HepG2 (cell line): ENCODE measurements around the gene SORBS2. TPM values are rescaled to one million over a fixed set of nuclear protein-coding genes. Genes with fewer than 3 reads are reported as not detected.
A peak's percentile ranks its signal among the peaks of the same experiment; 100 is the strongest.

Source experiments
- ETV5 ChIP-seq: IDR thresholded peaks from 2 replicates; pipeline ENCODE4 v1.6.1; 2018; ENCODE audit warnings: missing biosample characterization, missing genetic modification reagents, inconsistent platforms, borderline replicate concordance
- FOXM1 ChIP-seq: sonication (generic); formaldehyde crosslinking; IDR thresholded peaks from 2 replicates; pipeline ENCODE4 v1.5.0; 2020; ENCODE audit warnings: missing genetic modification reagents
- KDM2A ChIP-seq: sonication (generic); formaldehyde crosslinking; IDR thresholded peaks from 2 replicates; pipeline ENCODE4 v1.4.0; 2020; ENCODE audit warnings: low read depth, missing genetic modification reagents, borderline replicate concordance
- MAF1 ChIP-seq: sonication (generic); formaldehyde crosslinking; IDR thresholded peaks from 2 replicates; pipeline ENCODE4 v1.5.0; 2020; ENCODE audit warnings: missing genetic modification reagents, borderline replicate concordance
- MED13 ChIP-seq: sonication (generic); formaldehyde crosslinking; IDR thresholded peaks from 2 replicates; pipeline ENCODE4 v1.5.0; 2020; ENCODE audit warnings: missing genetic modification reagents
- NFYC ChIP-seq: IDR thresholded peaks from 2 replicates; pipeline ENCODE4 v1.6.1; 2016; ENCODE audit warnings: missing genetic modification reagents, missing compliant biosample characterization
- RFX3 ChIP-seq: IDR thresholded peaks from 2 replicates; pipeline ENCODE4 v1.6.1; 2016; ENCODE audit warnings: missing biosample characterization, missing genetic modification reagents
- TRAFD1 ChIP-seq: sonication (generic); formaldehyde crosslinking; IDR thresholded peaks from 2 replicates; pipeline ENCODE4 v1.5.1; 2020; ENCODE audit warnings: missing genetic modification reagents, mild to moderate bottlenecking, borderline replicate concordance
- ZBTB43 ChIP-seq: sonication (generic); formaldehyde crosslinking; conservative IDR thresholded peaks from 2 replicates; pipeline ENCODE4 v1.4.0; 2020; ENCODE audit warnings: missing genetic modification reagents
- ZNF441 ChIP-seq: sonication (generic); formaldehyde crosslinking; IDR thresholded peaks from 2 replicates; pipeline ENCODE4 v1.7.0; 2021; ENCODE audit warnings: missing genetic modification reagents, borderline replicate concordance
- ZNF674 ChIP-seq: sonication (generic); formaldehyde crosslinking; IDR thresholded peaks from 2 replicates; pipeline ENCODE4 v1.5.0; 2020; ENCODE audit warnings: low read depth, mild to moderate bottlenecking, missing genetic modification reagents
- ZNF782 ChIP-seq: sonication (generic); formaldehyde crosslinking; IDR thresholded peaks from 2 replicates; pipeline ENCODE4 v1.4.0; 2020; ENCODE audit warnings: missing genetic modification reagents, mild to moderate bottlenecking, borderline replicate concordance
- ZSCAN21 ChIP-seq: sonication (generic); formaldehyde crosslinking; IDR thresholded peaks from 2 replicates; pipeline ENCODE4 v1.8.0; 2022; ENCODE audit warnings: mild to moderate bottlenecking, missing genetic modification reagents, moderate library complexity, borderline replicate concordance
- ZSCAN30 ChIP-seq: sonication (generic); formaldehyde crosslinking; IDR thresholded peaks from 2 replicates; pipeline ENCODE4 v1.5.0; 2020; ENCODE audit warnings: mild to moderate bottlenecking, missing genetic modification reagents
- polyA plus RNA-seq, 8 experiments: library from polyadenylated mRNA; depleted of rRNA in 3 of 8; stranded (reverse) in 7 of 8; unstranded in 1 of 8; fragments of >200 nt; fragmentation: Illumina TruSeq in 4 of 8; extraction: Trizol in 4 of 8; gene quantifications; 2 replicates each; pipeline versions ENCODE4 v1.2.1 to v1.2.3, GENCODE V29; 2011 to 2016; ENCODE audit warnings: low read depth in 4 of 8, missing spikeins in 1 of 8, mixed read lengths in 1 of 8; ENCODE audit not compliant: insufficient read depth in 1 of 8
- total RNA-seq, 5 experiments: library from RNA; depleted of rRNA; stranded (reverse); fragments of >200 nt; fragmentation: Illumina TruSeq; extraction: Trizol; gene quantifications; 2 replicates each; pipeline ENCODE4 v1.2.3, GENCODE V29; 2016; ENCODE audit warnings: low read depth in 1 of 5
- TF ChIP-seq, protein P1 (sequence below), 2 experiments: fragments of 450-650 bp in 1 of 2; sonication (generic) in 1 of 2; formaldehyde crosslinking in 1 of 2; IDR thresholded peaks; 2 replicates each; pipeline versions ENCODE4 v1.6.1 to v1.8.0; 2016 to 2022; ENCODE audit warnings: antibody characterized with exemption in 1 of 2, mild to moderate bottlenecking in 1 of 2, missing genetic modification reagents in 1 of 2
- TF ChIP-seq, protein P2 (sequence below): sonication (generic); formaldehyde crosslinking; IDR thresholded peaks from 2 replicates; pipeline ENCODE4 v1.4.0; 2020; ENCODE audit warnings: mild to moderate bottlenecking, missing genetic modification reagents

Gene SORBS2
- total and polyA plus RNA-seq, 2 of the 13 experiments (the other 11 are each of a cell fraction or from before 2014, with no cell fraction given): 25.0 to 80.5 TPM

DNA sequence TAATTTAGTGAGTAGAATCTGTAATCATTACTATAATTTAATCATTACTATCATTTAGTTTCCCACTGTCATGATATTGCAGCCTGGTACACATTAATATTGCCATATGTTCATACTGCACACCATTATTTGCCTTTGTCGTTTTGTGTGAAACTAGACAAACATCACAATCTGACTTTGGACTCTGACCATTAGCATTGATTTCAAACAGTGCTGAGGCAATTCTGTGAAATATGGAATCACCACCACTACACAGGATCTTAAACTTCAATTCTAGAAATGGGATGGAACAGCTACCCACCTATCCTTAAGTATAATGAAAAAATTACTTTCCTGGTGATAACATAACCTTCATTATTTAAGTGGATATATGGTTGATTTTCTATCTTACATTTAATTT, 98.3 kb downstream of the SORBS2 start (continued):
- TF ChIP-seq, protein P1, sequence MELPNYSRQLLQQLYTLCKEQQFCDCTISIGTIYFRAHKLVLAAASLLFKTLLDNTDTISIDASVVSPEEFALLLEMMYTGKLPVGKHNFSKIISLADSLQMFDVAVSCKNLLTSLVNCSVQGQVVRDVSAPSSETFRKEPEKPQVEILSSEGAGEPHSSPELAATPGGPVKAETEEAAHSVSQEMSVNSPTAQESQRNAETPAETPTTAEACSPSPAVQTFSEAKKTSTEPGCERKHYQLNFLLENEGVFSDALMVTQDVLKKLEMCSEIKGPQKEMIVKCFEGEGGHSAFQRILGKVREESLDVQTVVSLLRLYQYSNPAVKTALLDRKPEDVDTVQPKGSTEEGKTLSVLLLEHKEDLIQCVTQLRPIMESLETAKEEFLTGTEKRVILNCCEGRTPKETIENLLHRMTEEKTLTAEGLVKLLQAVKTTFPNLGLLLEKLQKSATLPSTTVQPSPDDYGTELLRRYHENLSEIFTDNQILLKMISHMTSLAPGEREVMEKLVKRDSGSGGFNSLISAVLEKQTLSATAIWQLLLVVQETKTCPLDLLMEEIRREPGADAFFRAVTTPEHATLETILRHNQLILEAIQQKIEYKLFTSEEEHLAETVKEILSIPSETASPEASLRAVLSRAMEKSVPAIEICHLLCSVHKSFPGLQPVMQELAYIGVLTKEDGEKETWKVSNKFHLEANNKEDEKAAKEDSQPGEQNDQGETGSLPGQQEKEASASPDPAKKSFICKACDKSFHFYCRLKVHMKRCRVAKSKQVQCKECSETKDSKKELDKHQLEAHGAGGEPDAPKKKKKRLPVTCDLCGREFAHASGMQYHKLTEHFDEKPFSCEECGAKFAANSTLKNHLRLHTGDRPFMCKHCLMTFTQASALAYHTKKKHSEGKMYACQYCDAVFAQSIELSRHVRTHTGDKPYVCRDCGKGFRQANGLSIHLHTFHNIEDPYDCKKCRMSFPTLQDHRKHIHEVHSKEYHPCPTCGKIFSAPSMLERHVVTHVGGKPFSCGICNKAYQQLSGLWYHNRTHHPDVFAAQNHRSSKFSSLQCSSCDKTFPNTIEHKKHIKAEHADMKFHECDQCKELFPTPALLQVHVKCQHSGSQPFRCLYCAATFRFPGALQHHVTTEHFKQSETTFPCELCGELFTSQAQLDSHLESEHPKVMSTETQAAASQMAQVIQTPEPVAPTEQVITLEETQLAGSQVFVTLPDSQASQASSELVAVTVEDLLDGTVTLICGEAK (IDR thresholded peaks at IDR 0.05): no peak
- TF ChIP-seq, protein P1 (CRISPR knock-in tag; IDR thresholded peaks at IDR 0.05): no peak
- TF ChIP-seq ZNF674 (CRISPR knock-in tag) (no peak), NFYC (CRISPR knock-in tag) (no peak), KDM2A (CRISPR knock-in tag) (no peak), MED13 (no peak), ZSCAN30 (CRISPR knock-in tag) (no peak), MAF1 (no peak), ZNF782 (no peak), ETV5 (CRISPR knock-in tag) (peak; percentile 23; the same call in 1 of the 2 replicates), ZSCAN21 (no peak), FOXM1 (CRISPR knock-in tag) (no peak), RFX3 (CRISPR knock-in tag) (no peak), ZBTB43 (CRISPR knock-in tag) (peak; percentile 85), ZNF441 (CRISPR knock-in tag) (no peak), TRAFD1 (CRISPR knock-in tag) (no peak)
- TF ChIP-seq, protein P2, sequence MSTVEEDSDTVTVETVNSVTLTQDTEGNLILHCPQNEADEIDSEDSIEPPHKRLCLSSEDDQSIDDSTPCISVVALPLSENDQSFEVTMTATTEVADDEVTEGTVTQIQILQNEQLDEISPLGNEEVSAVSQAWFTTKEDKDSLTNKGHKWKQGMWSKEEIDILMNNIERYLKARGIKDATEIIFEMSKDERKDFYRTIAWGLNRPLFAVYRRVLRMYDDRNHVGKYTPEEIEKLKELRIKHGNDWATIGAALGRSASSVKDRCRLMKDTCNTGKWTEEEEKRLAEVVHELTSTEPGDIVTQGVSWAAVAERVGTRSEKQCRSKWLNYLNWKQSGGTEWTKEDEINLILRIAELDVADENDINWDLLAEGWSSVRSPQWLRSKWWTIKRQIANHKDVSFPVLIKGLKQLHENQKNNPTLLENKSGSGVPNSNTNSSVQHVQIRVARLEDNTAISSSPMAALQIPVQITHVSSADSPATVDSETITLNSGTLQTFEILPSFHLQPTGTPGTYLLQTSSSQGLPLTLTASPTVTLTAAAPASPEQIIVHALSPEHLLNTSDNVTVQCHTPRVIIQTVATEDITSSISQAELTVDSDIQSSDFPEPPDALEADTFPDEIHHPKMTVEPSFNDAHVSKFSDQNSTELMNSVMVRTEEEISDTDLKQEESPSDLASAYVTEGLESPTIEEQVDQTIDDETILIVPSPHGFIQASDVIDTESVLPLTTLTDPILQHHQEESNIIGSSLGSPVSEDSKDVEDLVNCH (CRISPR knock-in tag): no peak
